ENCODE results near the gene FYB1.
"Not testable (repeated sequence)": the region's sequence is repeated elsewhere in the genome, so short reads cannot be mapped to it uniquely, and the experiment has no call there.

FYB1 gene, protein sequence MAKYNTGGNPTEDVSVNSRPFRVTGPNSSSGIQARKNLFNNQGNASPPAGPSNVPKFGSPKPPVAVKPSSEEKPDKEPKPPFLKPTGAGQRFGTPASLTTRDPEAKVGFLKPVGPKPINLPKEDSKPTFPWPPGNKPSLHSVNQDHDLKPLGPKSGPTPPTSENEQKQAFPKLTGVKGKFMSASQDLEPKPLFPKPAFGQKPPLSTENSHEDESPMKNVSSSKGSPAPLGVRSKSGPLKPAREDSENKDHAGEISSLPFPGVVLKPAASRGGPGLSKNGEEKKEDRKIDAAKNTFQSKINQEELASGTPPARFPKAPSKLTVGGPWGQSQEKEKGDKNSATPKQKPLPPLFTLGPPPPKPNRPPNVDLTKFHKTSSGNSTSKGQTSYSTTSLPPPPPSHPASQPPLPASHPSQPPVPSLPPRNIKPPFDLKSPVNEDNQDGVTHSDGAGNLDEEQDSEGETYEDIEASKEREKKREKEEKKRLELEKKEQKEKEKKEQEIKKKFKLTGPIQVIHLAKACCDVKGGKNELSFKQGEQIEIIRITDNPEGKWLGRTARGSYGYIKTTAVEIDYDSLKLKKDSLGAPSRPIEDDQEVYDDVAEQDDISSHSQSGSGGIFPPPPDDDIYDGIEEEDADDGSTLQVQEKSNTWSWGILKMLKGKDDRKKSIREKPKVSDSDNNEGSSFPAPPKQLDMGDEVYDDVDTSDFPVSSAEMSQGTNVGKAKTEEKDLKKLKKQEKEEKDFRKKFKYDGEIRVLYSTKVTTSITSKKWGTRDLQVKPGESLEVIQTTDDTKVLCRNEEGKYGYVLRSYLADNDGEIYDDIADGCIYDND

DNA sequence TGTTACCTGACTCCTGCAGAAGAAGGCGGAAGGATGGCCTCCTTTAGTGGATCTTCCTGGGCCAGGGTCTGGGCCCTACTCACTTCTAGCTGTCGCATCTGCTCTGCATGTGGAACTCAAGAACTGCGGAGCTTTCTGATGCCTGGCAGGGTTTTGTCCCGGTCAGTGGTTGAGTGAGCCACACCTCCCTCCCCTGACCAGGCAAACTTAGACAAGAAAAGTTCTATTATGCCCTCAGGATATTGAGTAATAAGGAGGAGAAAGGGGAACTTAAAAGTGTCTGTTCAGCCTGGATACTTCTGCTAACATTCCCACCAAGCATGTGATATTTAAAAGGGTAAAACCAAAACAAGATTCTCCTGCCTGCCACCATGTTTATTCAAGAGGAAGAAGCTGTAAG is at the start of gene FYB1:
Gene FYB1, minus strand, starts transcription at position 127 of the 400 bp plus-strand sequence. CDS start 16,603 bp downstream, outside the sequence.
- DNase-seq (ENCODE audit: low read depth, low spot score), result no peak

- no peak for DNase-seq (ENCODE audit: low read depth, low spot score)
Measured at GRCh38 chr5:39267186-39267585, 47.8 kb upstream of the FYB1 start.

DNA sequence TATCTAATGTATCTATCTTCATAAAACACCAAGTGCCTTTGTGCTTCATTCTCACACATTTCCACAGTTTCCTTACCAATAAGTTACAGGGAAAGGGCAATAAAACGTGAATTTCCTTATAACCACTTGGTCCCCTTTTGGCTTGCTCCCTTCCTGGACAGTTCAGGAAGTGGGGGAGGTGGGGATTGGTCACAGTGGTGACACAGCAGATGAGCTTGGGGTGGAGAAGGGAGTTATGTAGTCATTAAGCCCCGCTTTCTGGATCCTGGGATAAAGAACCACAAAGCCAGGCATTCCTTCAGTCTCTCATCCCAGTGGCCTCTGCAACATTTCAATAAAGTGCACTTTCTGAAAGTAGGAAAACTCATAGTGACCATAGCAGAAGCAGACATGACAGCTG is 47.1 kb upstream of the FYB1 start:
- no peak for DNase-seq (ENCODE audit: low read depth, low spot score)

DNA sequence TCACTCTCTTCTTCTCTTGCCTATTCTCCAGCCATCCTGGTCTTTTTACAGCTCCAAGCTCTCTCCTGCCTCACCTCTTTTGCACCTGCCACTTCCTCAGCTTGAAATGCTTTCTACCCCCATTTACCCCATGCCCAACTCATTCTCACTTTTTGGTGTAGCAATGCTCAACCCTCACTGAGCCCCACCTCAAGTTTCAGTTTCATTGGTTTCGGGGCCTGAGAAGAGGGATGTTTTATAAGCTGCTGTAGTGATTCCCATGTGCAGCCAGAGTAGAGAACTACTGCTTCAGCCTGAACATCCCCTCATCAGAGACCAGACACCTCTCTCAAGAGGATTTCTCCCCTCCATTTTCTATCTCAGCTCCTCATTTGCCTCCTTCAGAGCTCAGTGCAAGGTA is 45.2 kb upstream of the FYB1 start:
- no peak for DNase-seq (ENCODE audit: low read depth, low spot score)

GRCh38 chr5:39262981-39263380 is 43.6 kb upstream of the FYB1 start:
- DNase-seq (ENCODE audit: low read depth, low spot score), result no peak

DNA sequence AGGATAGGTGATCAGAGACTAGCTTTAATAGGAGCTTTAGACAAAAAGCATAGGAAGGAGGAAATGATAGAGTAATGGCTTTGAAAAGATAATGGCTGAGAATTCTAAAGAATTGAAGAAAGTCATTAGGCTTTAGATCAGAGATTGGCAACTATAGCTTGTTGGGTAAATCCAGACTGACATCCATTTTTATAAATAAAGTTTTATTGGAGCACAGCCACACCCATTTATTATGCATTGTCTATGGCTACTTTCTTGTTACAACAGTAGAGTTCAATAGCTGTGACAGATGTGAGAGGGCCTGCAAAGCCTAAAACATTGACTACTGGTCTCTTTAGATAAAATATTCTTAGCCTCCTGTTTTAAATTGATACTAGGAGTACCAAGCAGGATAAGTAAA is 40.7 kb upstream of the FYB1 start:
- no peak for DNase-seq (ENCODE audit: low read depth, low spot score)

GRCh38 chr5:39257554-39257953 is 38.2 kb upstream of the FYB1 start:
- no peak for DNase-seq (ENCODE audit: low read depth, low spot score)

- DNase-seq (ENCODE audit: low read depth, low spot score), result no peak
Measured at GRCh38 chr5:39256477-39257235, 37.3 kb upstream of the FYB1 start.

GRCh38 chr5:39255406-39255805 is 36.0 kb upstream of the FYB1 start:
- no peak for DNase-seq (ENCODE audit: low read depth, low spot score)

DNA sequence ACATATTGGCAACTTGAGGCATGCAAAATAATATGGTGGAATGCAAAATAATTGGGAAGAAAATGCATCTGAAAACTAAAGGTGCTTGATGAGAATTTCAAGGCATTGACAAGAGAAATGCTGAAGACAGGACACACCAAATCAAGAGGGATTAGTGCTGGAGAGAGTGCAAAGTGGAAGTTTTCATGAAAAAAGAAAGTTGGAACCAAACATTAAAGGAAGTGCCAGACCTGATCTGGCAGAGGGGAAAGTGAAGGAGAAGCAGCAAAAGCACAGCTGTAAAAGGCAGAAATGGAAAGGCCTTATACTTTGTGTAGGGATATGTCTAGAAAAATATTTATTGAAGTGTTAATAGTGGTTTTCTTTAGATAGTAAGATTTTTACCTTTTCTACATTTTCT is 35.3 kb upstream of the FYB1 start:
- no peak for DNase-seq (ENCODE audit: low read depth, low spot score)

GRCh38 chr5:39253196-39253595 is 33.8 kb upstream of the FYB1 start:
- no peak for DNase-seq (ENCODE audit: low read depth, low spot score)

DNA sequence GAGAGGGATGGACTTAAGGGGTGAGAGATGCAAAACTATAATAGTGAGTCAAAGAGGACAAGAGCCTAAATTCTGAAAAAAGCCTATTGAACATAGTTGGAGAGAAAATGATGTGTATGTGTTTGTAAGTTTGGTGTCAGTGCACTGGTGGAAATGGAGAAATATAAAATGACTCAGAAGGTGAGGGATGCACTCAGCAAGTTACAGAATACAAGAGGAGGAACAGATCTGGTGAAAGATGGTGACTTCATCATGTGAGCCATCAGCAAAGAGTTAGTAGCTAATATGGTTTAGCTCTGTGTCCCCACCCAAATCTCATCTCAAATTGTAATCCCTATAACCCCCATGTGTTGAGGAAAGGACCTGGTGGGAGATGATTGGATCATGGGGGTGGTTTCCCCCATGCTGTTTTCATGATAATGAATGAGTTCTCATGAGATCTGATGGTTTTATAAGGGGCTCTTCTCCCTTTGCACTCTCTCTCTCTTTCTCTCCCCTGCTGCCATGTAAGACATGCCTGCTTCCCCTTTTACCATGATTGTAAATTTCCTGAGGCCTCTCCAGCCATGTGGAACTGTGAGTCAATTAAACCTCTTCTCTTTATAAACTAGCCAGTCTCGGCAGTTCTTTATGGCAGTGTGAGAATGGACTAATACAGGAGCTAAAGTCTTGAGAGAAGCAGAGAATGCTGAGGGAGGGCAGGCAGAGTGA is 30.4 kb upstream of the FYB1 start:
- no peak for DNase-seq (ENCODE audit: low read depth, low spot score)

DNA sequence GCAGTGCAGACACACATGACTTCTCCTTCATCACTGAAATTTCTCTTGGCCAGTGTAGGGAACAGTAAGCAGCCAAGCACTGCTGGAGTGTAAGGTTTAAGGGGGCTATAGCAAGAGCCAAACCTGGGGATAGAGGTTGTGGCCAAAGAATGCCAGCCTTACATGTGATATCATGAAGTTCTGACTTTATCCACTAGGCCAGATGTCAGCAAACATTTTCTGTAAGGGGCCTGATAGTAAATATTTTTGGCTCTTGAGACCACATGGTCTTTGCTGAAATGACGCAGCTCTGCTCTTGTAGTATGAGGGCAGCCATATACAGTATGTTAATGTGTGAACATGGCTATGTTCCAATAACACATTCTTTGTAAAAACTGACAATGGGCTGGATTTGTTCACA is 29.7 kb upstream of the FYB1 start:
- DNase-seq (ENCODE audit: low read depth, low spot score), result no peak

DNA sequence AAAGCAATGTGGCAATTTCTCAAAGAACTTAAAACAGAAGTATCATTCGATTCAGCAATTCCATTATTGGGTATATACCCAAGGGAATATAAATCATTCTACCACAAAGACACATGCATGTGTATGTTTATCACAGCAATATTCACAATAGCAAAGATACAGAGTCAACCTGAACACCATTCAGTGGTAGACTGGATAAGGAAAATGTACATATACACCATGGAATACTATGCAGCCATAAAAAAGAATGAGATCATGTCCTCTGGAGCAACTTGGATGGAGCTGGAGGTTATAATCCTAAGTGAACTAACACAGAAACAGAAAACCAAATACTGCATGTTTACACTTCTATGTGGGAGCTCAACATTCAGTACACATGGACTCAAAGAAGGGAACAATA is 21.4 kb upstream of the FYB1 start:
- DNase-seq (ENCODE audit: low read depth, low spot score), result no peak

GRCh38 chr5:39238366-39239105 is 19.2 kb upstream of the FYB1 start:
- no peak for DNase-seq (ENCODE audit: low read depth, low spot score)

DNA sequence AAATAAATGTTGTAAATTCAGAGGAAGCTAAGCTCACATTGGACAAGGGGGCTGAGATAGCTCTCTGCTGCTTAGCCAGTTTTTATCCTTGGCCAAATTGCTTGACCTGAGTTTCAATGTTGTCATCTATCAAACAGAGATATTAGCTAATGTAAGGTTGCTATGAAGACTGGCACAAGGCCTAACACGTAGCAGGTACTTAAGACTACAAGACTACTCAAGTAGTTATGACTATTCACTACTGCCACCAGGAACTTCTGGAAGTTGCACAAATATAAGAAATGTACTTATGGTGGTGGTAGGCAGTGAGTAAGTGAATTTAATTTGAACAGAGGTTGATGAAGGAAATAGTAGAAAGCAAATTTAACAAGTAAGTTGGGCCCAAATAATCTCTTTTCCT is 17.4 kb upstream of the FYB1 start:
- no peak for DNase-seq (ENCODE audit: low read depth, low spot score)

DNA sequence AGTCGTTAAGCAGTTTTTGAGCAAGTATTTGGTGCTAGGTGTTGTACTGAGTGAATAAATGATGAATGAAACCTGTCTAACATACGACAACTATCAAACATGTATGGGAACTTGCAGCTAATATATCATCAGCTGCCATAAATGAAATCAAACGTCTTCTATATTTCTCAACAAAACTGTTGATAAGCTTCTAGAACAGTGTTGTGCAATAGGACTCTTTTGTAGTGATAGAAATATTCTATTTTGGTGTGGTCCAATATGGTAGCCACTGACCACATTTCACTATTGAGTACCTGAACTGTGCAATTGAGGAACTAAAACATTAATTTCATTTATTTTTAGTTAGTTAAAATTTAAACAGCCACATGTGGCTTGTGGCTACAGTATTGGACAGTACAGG is 16.3 kb upstream of the FYB1 start:
- DNase-seq (ENCODE audit: low read depth, low spot score), result no peak

- not testable (repeated sequence) for DNase-seq (ENCODE audit: low read depth, low spot score)
Measured at GRCh38 chr5:39234494-39234893, 15.1 kb upstream of the FYB1 start.

DNA sequence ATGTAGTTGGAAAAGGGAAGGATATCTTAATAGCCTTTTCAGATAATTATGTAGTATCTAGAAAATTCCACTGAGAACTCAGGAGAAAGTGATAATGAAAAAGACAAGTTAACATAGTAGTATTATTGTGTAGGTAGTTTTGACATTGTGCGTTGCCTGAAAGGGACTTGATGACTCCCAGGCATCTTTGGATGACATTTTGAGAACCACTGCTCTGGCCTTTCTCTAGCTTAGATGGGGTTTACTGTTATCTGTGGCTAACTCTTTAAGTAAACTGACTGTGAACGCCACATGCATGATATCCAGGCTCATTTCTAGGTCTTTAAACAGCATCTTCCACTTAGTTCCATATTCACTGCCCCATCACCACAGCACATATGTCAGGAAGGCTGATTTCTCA is 14.4 kb upstream of the FYB1 start:
- no peak for DNase-seq (ENCODE audit: low read depth, low spot score)

DNA sequence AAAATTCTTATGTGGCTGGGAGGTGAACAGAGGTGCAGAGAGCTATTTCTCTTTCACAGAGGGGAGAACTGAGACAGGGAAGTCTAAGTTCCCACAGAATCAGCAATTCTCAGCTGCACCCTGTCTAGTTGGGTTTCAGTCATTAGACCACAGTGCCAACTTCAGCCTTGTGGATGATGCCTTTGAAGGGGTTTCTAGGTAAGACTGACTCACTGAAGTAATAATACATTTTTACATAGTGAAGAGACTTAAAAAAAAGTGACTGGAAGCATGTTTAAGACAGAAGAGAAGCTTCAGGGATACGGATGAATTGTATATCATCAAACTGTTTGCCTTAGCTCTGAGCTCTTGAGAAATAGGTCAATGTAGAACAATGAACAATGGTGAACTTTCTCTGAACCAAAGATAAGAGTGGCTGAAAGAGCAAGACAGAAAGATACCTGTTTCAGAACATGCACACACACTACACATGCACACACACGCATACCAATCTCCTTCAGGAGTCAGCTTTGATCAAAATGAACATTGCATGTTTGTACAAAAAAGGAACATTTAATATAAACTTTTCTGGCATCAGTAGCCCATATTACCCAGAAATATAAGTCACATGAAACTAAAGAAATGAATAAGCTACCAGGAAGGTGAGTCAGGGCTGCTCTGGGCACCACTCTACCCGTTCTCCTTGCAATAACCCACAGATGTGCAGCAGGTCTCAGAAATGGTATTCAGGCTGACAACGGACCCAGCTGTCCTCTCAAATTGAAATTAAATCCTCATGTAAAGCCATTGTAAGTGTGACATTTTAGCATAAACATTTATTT is 12.6 kb upstream of the FYB1 start:
- DNase-seq (ENCODE audit: low read depth, low spot score), result no peak
